Liver (tissue), 9 donors: Measurements from ENCODE around the gene MLLT6. TPM values are rescaled to one million over a fixed set of nuclear protein-coding genes. Genes with fewer than 3 reads are reported as not detected.

Source experiments
- DNase-seq: peaks from one replicate; pipeline ENCODE4 v3.0.0-alpha.2; 2017; ENCODE audit warnings: low spot score
- H3K27ac ChIP-seq, 2 donors: one replicate each; pipeline ENCODE4 v1.7.0; 2013; ENCODE audit warnings: inconsistent platforms in 2 of 2, low read length in 2 of 2, control low read depth in 1 of 2, low read depth in 1 of 2, mild to moderate bottlenecking in 1 of 2
- H3K27me3 ChIP-seq, 4 donors: one replicate each; pipeline versions ENCODE4 v1.6.1 to v1.7.0; 2013; ENCODE audit warnings: low read length in 3 of 4, inconsistent platforms in 1 of 4, mild to moderate bottlenecking in 1 of 4, moderate library complexity in 1 of 4; ENCODE audit not compliant: control insufficient read depth in 4 of 4, insufficient read depth in 4 of 4
- H3K36me3 ChIP-seq, 4 donors: one replicate each; pipeline versions ENCODE4 v1.6.1 to v1.7.0; 2013; ENCODE audit warnings: low read length in 3 of 4, mild to moderate bottlenecking in 3 of 4, low read depth in 1 of 4, moderate library complexity in 1 of 4; ENCODE audit not compliant: control insufficient read depth in 4 of 4, insufficient read depth in 3 of 4
- H3K4me1 ChIP-seq, 4 donors: one replicate each; pipeline versions ENCODE4 v1.6.1 to v1.7.0; 2013; ENCODE audit warnings: low read length in 3 of 4, mild to moderate bottlenecking in 3 of 4, moderate library complexity in 1 of 4; ENCODE audit not compliant: control insufficient read depth in 4 of 4, insufficient read depth in 4 of 4
- H3K4me3 ChIP-seq, 3 donors: one replicate each; pipeline versions ENCODE4 v1.6.1 to v1.7.0; 2013; ENCODE audit warnings: low read length in 3 of 3, control low read depth in 1 of 3, low read depth in 1 of 3, mild to moderate bottlenecking in 1 of 3
- H3K9ac ChIP-seq, 2 donors: one replicate each; pipeline ENCODE4 v1.7.0; 2013; ENCODE audit warnings: low read length in 2 of 2, mild to moderate bottlenecking in 2 of 2, moderate library complexity in 2 of 2, control low read depth in 1 of 2, low read depth in 1 of 2
- H3K9me3 ChIP-seq, 4 donors: one replicate each; pipeline versions ENCODE4 v1.6.1 to v1.7.0; 2013; ENCODE audit warnings: low read length in 3 of 4; ENCODE audit not compliant: control insufficient read depth in 4 of 4
- EGR1 ChIP-seq, 2 donors: IDR thresholded peaks; 2 replicates each; pipeline ENCODE4 v1.6.1; 2016 to 2018; ENCODE audit warnings: antibody characterized with exemption in 2 of 2, low read depth in 2 of 2
- FOXA1 ChIP-seq: IDR thresholded peaks from 2 replicates; pipeline ENCODE4 v1.6.1; 2016; ENCODE audit warnings: antibody characterized with exemption
- FOXA2 ChIP-seq: IDR thresholded peaks from 2 replicates; pipeline ENCODE4 v1.6.1; 2016; ENCODE audit warnings: antibody characterized with exemption
- HNF4G ChIP-seq: IDR thresholded peaks from 2 replicates; pipeline ENCODE4 v1.6.1; 2016; ENCODE audit warnings: antibody characterized with exemption
- JUND ChIP-seq, 2 donors: IDR thresholded peaks; 2 replicates each; pipeline ENCODE4 v1.6.1; 2016; ENCODE audit warnings: antibody characterized with exemption in 2 of 2
- NR2F2 ChIP-seq: IDR thresholded peaks from 2 replicates; pipeline ENCODE4 v1.6.1; 2016; ENCODE audit warnings: antibody characterized with exemption
- RAD21 ChIP-seq, 2 donors: IDR thresholded peaks; 2 replicates each; pipeline ENCODE4 v1.6.1; 2016; ENCODE audit warnings: antibody characterized with exemption in 2 of 2, mild to moderate bottlenecking in 2 of 2
- RXRA ChIP-seq, 2 donors: IDR thresholded peaks; 2 replicates each; pipeline ENCODE4 v1.6.1; 2017 to 2018; ENCODE audit warnings: antibody characterized with exemption in 2 of 2, mild to moderate bottlenecking in 1 of 2
- SP1 ChIP-seq: IDR thresholded peaks from 2 replicates; pipeline ENCODE4 v1.6.1; 2018; ENCODE audit warnings: antibody characterized with exemption, mild to moderate bottlenecking
- TAF1 ChIP-seq: conservative IDR thresholded peaks from 2 replicates; pipeline ENCODE4 v1.6.1; 2016; ENCODE audit warnings: antibody characterized with exemption, mild to moderate bottlenecking
- YY1 ChIP-seq: IDR thresholded peaks from 2 replicates; pipeline ENCODE4 v1.6.1; 2016; ENCODE audit warnings: antibody characterized with exemption, mild to moderate bottlenecking
- WGBS: extraction: QIAGEN DNeasy Blood & Tissue Kit; methylation state at CpG from one replicate; pipeline ENCODE4 v1.1.7; 2013; 5-methylcytosine and 5-hydroxymethylcytosine counted together
- polyA plus RNA-seq, 2 donors: library from polyadenylated mRNA; stranded (reverse) in 1 of 2; unstranded in 1 of 2; fragments of 200-250 nt in 1 of 2; fragments of >200 nt in 1 of 2; fragmentation: Nextera tagmentation in 1 of 2; extraction: Ambion mirVana in 1 of 2; gene quantifications; one replicate each; pipeline versions ENCODE4 v1.2.1 to v1.2.3, GENCODE V29; 2013 to 2015
- total RNA-seq, 2 donors: library from RNA; depleted of rRNA; stranded (reverse); fragments of >200 nt; gene quantifications; one replicate each; pipeline ENCODE4 v1.2.3, GENCODE V29; 2014
- TF ChIP-seq, protein P1 (sequence below): IDR thresholded peaks from 2 replicates; pipeline ENCODE4 v1.6.1; 2016; ENCODE audit warnings: antibody characterized with exemption, mild to moderate bottlenecking
- TF ChIP-seq, protein P2 (sequence below): fragments of 150-350 bp; IDR thresholded peaks from 2 replicates; pipeline ENCODE4 v1.5.1; 2017; ENCODE audit warnings: improper control_type of control experiment, low read depth, low read length; ENCODE audit not compliant: missing input control
- TF ChIP-seq, protein P3 (sequence below): IDR thresholded peaks from 2 replicates; pipeline ENCODE4 v1.6.1; 2016; ENCODE audit warnings: antibody characterized with exemption
- TF ChIP-seq, protein P4 (sequence below): IDR thresholded peaks from 2 replicates; pipeline ENCODE4 v1.6.1; 2016; ENCODE audit warnings: antibody characterized with exemption
- donor health status: healthy.
- donor health status: healthy.
- donor health status: healthy.
- donor health status: healthy.
- donor health status: healthy.

The MLLT6 gene
- total and polyA plus RNA-seq, 4 donors: 3.3 to 22.8 (median 8.1) TPM

DNA sequence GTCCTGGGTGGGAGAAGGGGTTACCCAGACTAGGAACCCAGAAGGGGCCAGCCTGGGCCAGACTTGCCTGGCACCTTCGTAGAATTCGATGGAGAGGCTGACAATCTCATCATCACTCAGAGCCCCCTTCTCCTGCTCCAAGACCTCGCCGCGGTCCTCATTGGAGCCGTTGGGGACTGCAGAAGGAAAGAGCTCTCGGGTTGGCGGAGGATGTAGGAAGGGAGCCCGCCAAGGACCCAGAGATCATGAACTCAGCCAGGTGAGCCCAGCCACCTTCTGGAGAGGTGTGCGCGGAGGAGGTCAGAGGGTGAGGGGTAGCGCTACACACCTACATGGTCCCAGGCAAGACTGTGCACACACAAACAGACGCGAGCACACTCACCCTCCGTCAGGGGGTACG, 33.6 kb downstream of the MLLT6 start:
- no peak overlapping the region for H3K4me3 ChIP-seq
- H3K9ac ChIP-seq: no peak overlapping the region
- H3K27ac ChIP-seq: no peak overlapping the region
- H3K9me3 ChIP-seq: no peaks in the 10 kb centered on the region
- no peaks in the 10 kb centered on the region for H3K27me3 ChIP-seq
- TF ChIP-seq, protein P1, sequence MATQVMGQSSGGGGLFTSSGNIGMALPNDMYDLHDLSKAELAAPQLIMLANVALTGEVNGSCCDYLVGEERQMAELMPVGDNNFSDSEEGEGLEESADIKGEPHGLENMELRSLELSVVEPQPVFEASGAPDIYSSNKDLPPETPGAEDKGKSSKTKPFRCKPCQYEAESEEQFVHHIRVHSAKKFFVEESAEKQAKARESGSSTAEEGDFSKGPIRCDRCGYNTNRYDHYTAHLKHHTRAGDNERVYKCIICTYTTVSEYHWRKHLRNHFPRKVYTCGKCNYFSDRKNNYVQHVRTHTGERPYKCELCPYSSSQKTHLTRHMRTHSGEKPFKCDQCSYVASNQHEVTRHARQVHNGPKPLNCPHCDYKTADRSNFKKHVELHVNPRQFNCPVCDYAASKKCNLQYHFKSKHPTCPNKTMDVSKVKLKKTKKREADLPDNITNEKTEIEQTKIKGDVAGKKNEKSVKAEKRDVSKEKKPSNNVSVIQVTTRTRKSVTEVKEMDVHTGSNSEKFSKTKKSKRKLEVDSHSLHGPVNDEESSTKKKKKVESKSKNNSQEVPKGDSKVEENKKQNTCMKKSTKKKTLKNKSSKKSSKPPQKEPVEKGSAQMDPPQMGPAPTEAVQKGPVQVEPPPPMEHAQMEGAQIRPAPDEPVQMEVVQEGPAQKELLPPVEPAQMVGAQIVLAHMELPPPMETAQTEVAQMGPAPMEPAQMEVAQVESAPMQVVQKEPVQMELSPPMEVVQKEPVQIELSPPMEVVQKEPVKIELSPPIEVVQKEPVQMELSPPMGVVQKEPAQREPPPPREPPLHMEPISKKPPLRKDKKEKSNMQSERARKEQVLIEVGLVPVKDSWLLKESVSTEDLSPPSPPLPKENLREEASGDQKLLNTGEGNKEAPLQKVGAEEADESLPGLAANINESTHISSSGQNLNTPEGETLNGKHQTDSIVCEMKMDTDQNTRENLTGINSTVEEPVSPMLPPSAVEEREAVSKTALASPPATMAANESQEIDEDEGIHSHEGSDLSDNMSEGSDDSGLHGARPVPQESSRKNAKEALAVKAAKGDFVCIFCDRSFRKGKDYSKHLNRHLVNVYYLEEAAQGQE: no peak
- no peak for TF ChIP-seq RAD21 (IDR thresholded peaks at IDR 0.05)
- no peak for TF ChIP-seq FOXA1
- TF ChIP-seq, protein P2, sequence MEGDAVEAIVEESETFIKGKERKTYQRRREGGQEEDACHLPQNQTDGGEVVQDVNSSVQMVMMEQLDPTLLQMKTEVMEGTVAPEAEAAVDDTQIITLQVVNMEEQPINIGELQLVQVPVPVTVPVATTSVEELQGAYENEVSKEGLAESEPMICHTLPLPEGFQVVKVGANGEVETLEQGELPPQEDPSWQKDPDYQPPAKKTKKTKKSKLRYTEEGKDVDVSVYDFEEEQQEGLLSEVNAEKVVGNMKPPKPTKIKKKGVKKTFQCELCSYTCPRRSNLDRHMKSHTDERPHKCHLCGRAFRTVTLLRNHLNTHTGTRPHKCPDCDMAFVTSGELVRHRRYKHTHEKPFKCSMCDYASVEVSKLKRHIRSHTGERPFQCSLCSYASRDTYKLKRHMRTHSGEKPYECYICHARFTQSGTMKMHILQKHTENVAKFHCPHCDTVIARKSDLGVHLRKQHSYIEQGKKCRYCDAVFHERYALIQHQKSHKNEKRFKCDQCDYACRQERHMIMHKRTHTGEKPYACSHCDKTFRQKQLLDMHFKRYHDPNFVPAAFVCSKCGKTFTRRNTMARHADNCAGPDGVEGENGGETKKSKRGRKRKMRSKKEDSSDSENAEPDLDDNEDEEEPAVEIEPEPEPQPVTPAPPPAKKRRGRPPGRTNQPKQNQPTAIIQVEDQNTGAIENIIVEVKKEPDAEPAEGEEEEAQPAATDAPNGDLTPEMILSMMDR: no peak
- no peak for TF ChIP-seq EGR1 (IDR thresholded peaks at IDR 0.05; ENCODE audit: low read depth in 2 of 2)
- TF ChIP-seq NR2F2: no peak
- no peak for DNase-seq
- 96% methylated on average over 16 of the region's 16 CpGs for WGBS
- peaks cover 3 to 23% (median 11%) of the 10 kb centered on the region in 4 donors for H3K4me1 ChIP-seq
- H3K36me3 ChIP-seq: peaks cover 0 to 1% (median 0%) of the 10 kb centered on the region in 4 donors

DNA sequence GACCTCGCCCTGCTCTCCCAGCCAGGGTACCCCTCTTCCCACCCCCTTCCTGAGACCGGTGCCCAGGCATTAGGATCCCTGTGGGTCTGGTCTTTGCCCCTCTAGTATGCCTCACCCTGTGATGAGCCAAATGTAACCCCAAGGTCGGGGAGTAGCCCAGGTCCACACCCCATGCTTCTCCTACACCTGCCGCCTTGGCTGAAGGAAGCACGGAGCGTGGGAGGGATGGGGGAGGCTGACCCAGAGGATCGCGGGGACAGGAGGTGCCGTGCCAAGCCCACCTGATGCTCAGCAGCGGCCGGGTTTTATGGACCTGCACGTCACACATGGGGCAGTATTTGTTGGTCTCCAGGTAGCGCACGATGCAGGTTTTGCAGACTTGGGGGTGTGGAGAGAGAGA, 34.2 kb downstream of the MLLT6 start:
- no peak overlapping the region for H3K9ac ChIP-seq
- H3K4me3 ChIP-seq: no peak overlapping the region
- H3K4me1 ChIP-seq: peaks cover 3 to 17% (median 11%) of the 10 kb centered on the region in 4 donors
- no peaks in the 10 kb centered on the region for H3K9me3 ChIP-seq
- no peak for DNase-seq
- H3K27me3 ChIP-seq: no peaks in the 10 kb centered on the region
- H3K36me3 ChIP-seq: no peaks in the 10 kb centered on the region
- TF ChIP-seq, protein P3, sequence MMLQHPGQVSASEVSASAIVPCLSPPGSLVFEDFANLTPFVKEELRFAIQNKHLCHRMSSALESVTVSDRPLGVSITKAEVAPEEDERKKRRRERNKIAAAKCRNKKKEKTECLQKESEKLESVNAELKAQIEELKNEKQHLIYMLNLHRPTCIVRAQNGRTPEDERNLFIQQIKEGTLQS: no peak
- TF ChIP-seq EGR1 (IDR thresholded peaks at IDR 0.05; ENCODE audit: low read depth in 2 of 2) (no peak), FOXA2 (no peak), TAF1 (no peak), YY1 (no peak), SP1 (no peak), FOXA1 (no peak), JUND (IDR thresholded peaks at IDR 0.05) (no peak), NR2F2 (no peak), HNF4G (no peak), RXRA (IDR thresholded peaks at IDR 0.05) (no peak)
- TF ChIP-seq, protein P4, sequence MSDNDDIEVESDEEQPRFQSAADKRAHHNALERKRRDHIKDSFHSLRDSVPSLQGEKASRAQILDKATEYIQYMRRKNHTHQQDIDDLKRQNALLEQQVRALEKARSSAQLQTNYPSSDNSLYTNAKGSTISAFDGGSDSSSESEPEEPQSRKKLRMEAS: no peak
- no peak overlapping the region for H3K27ac ChIP-seq
- 85% methylated on average over 14 of the region's 14 CpGs for WGBS
